Omental fat pad (tissue), 4 donors: ENCODE data around the gene EMP1. TPM values are rescaled to one million over a fixed set of nuclear protein-coding genes. Genes with fewer than 3 reads are reported as not detected.

ENCODE experiments used
- ATAC-seq: fragments of 150-250 bp; one replicate; pipeline ENCODE4 v1.9.1; 2016; ENCODE audit warnings: mild to moderate bottlenecking, moderate library complexity; ENCODE audit not compliant: low FRiP score
- DNase-seq: peaks from one replicate; pipeline ENCODE4 v3.0.0-alpha.2; 2019; ENCODE audit warnings: low spot score
- total RNA-seq, 4 donors: library from RNA; depleted of rRNA; stranded (reverse); fragments of >200 nt; gene quantifications; one replicate each; pipeline ENCODE4 v1.1.0, GENCODE V29; 2016
- TF ChIP-seq, protein P1 (sequence below), 3 donors: fragments of 450-650 bp; IDR thresholded peaks; one replicate each; pipeline ENCODE4 v1.5.1; 2016 to 2017; ENCODE audit warnings: antibody characterized with exemption in 3 of 3, mild to moderate bottlenecking in 3 of 3, moderate library complexity in 2 of 3

EMP1 gene
- total RNA-seq, 4 donors from 2014 or later, result 687 to 4,689 (median 1,133) TPM

DNA sequence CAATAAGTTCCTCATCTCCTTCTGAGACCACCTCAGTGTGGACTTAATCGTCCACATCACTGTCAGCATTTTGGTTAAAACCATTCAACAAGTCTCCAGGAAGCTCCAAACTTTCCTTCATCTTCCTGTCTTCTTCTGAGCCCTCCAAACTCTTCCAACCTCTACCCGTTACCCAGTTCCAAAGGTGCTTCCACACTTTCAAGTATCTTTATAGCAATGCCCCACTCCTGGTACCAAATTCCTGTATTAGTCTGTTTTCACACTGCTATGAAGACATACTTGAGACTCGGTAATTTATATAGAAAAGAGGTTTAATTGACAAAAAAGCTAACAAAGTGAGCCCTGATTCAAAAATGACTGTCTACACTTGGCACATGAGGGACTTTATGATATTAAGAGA is 22.8 kb downstream of the EMP1 start:
- TF ChIP-seq, protein P1, sequence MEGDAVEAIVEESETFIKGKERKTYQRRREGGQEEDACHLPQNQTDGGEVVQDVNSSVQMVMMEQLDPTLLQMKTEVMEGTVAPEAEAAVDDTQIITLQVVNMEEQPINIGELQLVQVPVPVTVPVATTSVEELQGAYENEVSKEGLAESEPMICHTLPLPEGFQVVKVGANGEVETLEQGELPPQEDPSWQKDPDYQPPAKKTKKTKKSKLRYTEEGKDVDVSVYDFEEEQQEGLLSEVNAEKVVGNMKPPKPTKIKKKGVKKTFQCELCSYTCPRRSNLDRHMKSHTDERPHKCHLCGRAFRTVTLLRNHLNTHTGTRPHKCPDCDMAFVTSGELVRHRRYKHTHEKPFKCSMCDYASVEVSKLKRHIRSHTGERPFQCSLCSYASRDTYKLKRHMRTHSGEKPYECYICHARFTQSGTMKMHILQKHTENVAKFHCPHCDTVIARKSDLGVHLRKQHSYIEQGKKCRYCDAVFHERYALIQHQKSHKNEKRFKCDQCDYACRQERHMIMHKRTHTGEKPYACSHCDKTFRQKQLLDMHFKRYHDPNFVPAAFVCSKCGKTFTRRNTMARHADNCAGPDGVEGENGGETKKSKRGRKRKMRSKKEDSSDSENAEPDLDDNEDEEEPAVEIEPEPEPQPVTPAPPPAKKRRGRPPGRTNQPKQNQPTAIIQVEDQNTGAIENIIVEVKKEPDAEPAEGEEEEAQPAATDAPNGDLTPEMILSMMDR (IDR thresholded peaks at IDR 0.05), result no peak

DNA sequence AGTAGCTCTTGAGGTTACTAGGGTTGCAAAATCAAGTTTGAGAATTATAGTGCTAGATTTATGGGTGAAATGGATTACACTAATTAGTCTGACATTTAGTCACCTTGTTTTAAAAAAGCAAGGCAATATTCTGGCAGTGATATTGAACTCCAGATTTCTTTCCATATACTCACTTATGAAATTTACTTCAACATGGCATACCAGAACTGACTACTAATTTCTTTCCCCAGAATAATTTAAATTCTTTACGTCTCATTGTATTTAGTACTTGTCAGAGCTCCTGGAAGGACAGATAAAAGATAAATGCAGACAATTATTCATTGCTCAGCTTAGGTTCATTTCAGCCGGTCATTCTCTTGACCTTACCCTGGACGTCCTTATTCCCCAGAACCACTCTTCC is 24.3 kb downstream of the EMP1 start:
- ATAC-seq, result no peak
- no peak for DNase-seq
- TF ChIP-seq, protein P1 (IDR thresholded peaks at IDR 0.05), result no peak

More for the DNA sequence above, 22.8 kb downstream of the EMP1 start:
- ATAC-seq, result no peak
- no peak for DNase-seq

- ATAC-seq, result peak; percentile 11
- DNase-seq, result no peak
- TF ChIP-seq, protein P1 (IDR thresholded peaks at IDR 0.05), result no peak
These were observed 25.6 kb downstream of the EMP1 start for GRCh38 chr12:13222076-13222475.

DNA sequence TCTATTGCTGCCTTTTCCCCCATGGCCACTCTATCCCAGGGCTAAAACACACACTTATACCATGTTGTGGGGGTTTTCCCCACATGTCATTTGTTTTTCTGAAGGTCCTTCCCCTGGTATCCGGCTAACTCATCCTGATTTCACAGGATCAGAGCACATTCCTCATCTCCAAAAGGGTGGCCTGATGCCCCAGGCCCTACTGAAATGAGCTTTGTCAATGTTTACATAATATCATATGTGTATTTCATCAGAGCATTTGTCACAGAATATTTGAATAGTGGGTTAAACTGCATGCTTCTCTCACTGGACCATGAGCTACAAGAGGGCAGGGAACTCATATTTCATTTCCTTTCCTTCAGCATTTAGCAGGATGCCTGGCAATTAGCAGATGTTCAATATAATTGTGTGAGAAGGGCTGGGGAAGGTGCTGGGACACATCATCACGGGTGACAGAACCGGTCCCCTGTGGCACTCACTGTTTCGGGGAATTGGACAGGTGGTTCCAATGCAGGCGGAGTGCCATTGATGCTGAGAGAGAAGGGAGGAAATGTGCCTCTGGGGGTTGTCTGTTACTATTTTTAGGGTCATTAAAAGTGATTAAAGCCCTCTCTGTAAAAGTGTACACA is 26.8 kb downstream of the EMP1 start:
- ATAC-seq (peak; percentile 2), DNase-seq (no peak)
- TF ChIP-seq, protein P1 (IDR thresholded peaks at IDR 0.05), result no peak

DNA sequence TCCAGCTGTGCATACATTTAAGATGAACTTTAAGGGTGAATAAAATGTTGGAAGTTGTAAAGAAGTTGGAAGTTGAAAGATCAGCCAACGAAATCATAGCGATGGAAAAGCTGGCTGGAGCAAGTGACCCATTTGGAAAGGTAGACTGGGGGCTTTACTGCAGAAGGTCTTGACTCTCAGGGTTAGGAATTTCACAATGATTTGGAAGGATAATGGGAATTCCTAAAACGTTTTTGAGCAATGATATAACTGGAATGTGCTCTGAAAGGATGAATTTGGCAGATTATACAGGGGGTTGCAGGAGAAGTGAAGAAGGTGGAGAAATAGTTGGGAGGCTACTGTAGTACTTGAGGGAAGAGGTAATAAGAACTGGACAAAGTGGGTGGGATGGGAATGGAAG is 27.4 kb downstream of the EMP1 start:
- ATAC-seq, result peak; percentile 35
- TF ChIP-seq, protein P1 (IDR thresholded peaks at IDR 0.05), result no peak
- DNase-seq, result no peak

DNA sequence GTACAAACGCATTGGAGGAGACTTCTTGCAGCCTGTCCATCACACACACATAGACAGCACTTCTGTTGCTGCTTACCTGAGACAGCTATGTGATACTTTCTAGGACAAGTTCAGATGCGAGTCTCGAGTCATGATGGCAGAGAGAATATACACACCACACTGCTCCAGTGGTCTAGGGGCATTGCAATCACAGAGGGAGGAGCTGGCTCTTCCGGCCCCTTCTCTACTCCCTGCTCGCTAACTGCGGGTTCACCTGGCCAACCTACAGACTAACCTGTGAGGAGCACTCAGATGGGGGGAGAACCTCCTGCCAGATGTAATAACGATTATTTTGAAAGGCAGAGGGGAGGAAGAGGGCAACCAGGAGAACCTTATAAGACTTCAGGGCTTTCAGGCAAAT is 30.7 kb downstream of the EMP1 start:
- ATAC-seq (no peak), DNase-seq (no peak)
- TF ChIP-seq, protein P1 (IDR thresholded peaks at IDR 0.05), result no peak

DNA sequence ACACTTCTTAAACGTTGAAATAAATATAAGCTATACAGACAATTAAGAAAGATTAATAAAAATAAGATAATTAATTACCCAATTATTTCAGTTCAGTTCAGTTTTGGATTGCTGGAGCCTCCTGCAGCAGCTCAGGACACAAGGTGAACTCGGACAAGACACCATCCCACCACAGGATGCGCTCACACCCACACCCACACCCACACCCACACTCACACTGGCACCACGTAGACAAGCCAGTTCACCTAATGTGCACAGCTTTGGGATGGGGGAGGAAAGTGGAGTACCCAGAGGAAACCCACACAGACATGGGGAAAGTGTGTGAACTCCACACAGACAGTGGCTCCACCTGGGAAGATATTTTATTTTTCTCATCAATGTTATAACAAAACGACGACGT is 32.1 kb downstream of the EMP1 start:
- TF ChIP-seq, protein P1 (IDR thresholded peaks at IDR 0.05), result no peak
- DNase-seq (no peak), ATAC-seq (no peak)
